ENCODE results near the gene NUBP2. TPM values are rescaled to one million over a fixed set of nuclear protein-coding genes. Genes with fewer than 3 reads are reported as not detected.
A peak's percentile ranks its signal among the peaks of the same experiment; 100 is the strongest.

The NUBP2 gene
- total RNA-seq, 1 donor from 2014 or later: 66.1 TPM

DNA sequence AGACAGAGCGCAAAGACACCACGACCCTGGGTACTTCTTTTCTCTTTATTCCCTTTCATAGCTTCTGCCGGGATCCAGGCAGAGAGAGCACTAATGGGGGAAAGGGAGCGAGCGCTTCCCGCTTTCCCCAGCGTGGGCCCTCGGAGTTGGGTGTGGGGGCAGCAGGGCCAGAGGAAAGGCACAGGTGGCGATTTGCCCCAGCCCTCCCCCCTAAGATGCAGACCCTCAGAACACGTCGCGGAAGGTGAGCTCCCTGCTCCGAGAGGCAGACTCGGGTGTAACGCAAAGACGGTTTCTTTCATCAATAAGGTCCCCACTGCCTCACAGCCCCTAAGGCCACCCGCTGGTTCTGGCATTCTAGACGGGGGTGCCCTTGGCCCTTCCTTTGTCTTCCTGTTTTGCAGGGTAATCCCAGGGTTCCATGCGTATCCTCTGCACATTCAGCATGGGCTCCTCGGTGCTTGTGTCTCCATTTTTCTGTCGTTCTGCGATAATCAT is 10.8 kb upstream of the NUBP2 start:
- H3K4me1 Mint-ChIP-seq (ENCODE audit: low read depth, unreplicated experiment): peaks cover 11% of the 10 kb centered on the region
- H3K27me3 Mint-ChIP-seq (ENCODE audit: unreplicated experiment): peaks cover 18% of the 10 kb centered on the region
- peak overlapping the region; percentile 99 for H3K4me3 Mint-ChIP-seq (ENCODE audit: unreplicated experiment)
- no peak for DNase-seq
- H3K36me3 Mint-ChIP-seq (ENCODE audit: unreplicated experiment): no peaks in the 10 kb centered on the region
- peaks cover 21% of the 10 kb centered on the region for H3K9me3 Mint-ChIP-seq (ENCODE audit: unreplicated experiment)
- TF ChIP-seq CTCF (IDR thresholded peaks at IDR 0.05; ENCODE audit: partially characterized antibody, unreplicated experiment): no peak
- H3K27ac Mint-ChIP-seq (ENCODE audit: unreplicated experiment): peak overlapping the region; percentile 96

DNA sequence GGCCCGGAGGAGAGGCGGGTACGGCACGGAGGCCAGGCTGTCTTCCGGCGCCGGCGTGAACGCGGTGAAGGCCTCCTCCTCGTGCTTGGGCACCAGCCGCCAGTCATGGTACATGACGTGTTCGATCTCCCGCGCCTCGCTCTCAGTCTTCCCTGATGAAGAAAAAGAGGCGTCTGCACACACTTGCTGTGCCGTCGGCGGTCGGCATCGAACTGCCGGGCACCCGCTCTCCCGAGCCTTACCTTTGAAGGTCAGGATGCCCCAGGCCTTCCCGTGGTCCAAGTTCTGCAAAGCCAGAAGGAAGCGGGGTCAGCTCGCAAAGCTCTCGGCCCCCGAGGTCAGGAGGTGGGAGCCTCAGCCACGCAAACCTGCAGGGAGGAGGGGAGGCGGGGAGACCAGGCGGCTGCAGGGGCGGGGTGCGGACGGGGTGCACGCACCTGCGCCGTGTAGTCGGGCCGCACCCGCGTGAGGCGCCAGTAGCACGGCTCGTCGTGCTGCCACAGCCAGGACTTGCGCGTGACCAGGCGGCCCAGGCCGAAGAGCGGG is 10.3 kb upstream of the NUBP2 start, which contains the start of gene EME2:
EME2 (plus strand) TSS at position 449 of the 546 bp plus-strand sequence. CDS start 418 bp downstream, outside the sequence.
- peaks cover 11% of the 10 kb centered on the region for H3K4me1 Mint-ChIP-seq (ENCODE audit: low read depth, unreplicated experiment)
- no peaks in the 10 kb centered on the region for H3K36me3 Mint-ChIP-seq (ENCODE audit: unreplicated experiment)
- peak within 1 kb of the TSS; percentile 99 for H3K4me3 Mint-ChIP-seq (ENCODE audit: unreplicated experiment)
- peaks cover 21% of the 10 kb centered on the region for H3K9me3 Mint-ChIP-seq (ENCODE audit: unreplicated experiment)
- no peak for TF ChIP-seq CTCF (IDR thresholded peaks at IDR 0.05; ENCODE audit: partially characterized antibody, unreplicated experiment)
- peaks cover 15% of the 10 kb centered on the region for H3K27me3 Mint-ChIP-seq (ENCODE audit: unreplicated experiment)
- peak within 1 kb of the TSS; percentile 96 for H3K27ac Mint-ChIP-seq (ENCODE audit: unreplicated experiment)
- DNase-seq: peak; percentile 55

DNA sequence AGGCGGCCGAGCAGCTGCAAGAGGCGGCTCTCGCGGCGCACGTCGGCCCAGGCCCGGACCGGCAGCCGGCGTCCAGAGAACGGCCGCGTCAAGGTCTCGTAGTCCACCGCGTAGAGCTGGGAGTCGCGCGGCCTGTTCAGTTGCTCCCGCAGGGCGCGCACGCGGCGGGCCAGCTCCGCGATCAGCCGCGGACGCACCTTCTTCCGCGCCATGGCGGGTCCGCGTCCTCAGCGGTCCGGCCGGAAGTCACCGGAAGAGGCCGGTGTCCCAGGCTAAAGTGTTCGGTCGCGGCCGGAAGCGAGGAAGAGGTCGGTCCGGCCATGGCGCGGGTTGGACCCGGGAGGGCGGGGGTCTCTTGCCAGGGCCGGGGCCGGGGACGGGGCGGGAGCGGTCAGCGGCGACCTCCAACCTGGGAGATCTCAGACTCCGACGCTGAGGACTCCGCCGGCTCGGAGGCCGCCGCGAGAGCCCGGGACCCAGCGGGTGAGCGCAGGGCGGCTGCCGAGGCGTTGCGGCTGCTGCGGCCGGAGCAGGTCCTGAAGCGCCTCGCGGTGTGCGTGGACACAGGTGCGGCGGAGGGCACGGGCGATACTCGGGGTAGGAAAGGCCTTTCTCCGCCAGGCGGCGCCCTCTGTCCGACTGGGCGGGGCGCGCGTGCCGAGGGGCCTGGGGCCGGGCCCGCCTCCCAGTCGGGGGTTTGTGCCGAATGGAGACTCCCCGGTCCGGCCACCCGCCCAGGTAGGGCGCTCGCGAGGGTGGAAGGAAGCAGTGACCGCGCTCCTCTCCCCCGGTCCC is 9.7 kb upstream of the NUBP2 start, which contains the start of gene MRPS34:
MRPS34 (minus strand) TSS at position 227 of the 795 bp plus-strand sequence; CDS start at position 212, 15 bp downstream.
- Mint-ChIP-seq H3K4me1 (ENCODE audit: low read depth, unreplicated experiment) (peaks cover 11% of the 10 kb centered on the region), H3K9me3 (ENCODE audit: unreplicated experiment) (peaks cover 20% of the 10 kb centered on the region), H3K4me3 (ENCODE audit: unreplicated experiment) (peak within 1 kb of the TSS; percentile 99), H3K27ac (ENCODE audit: unreplicated experiment) (peak within 1 kb of the TSS; percentile 96), H3K27me3 (ENCODE audit: unreplicated experiment) (peaks cover 15% of the 10 kb centered on the region), H3K36me3 (ENCODE audit: unreplicated experiment) (no peaks in the 10 kb centered on the region)
- peak; percentile 91 for DNase-seq
- peak; percentile 97 for TF ChIP-seq CTCF (IDR thresholded peaks at IDR 0.05; ENCODE audit: partially characterized antibody, unreplicated experiment)

DNA sequence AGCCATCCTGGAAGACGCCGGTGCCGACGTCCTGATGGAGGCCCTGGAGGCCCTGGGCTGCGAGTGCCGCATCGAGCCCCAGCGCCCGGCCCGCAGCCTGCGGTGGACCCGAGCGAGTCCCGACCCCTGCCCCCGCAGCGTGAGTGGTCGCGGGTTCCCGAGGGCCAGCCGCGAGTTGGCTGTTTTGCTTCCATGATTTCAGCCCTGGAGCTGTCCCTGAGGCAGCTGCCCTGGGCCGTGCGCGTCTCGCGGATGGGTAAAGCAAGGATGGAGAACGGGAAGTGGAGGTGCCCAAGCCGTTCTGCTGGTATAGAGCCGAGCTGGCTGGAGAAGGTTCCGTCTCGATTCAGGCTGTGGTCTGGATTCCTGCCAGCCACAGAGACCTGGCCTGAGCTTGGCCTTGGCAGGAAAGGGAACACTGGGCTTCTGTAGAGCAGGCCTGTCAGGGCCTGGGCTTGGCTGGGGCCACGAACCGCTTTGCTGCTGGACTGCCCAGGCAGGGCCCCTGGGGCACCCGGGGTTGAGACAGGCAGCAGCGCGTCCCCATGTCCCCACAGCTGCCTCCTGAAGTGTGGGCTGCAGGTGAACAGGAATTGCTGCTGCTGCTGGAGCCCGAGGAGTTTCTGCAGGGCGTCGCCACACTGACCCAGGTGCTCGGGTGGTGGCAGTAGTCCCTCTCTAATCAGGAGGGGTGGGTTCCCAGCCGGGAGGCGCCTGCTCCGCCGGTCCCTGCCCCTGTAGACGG is 8.9 kb upstream of the NUBP2 start:
- no peak for DNase-seq
- Mint-ChIP-seq H3K4me3 (ENCODE audit: unreplicated experiment) (peak overlapping the region; percentile 87), H3K27me3 (ENCODE audit: unreplicated experiment) (peaks cover 18% of the 10 kb centered on the region), H3K4me1 (ENCODE audit: low read depth, unreplicated experiment) (peaks cover 13% of the 10 kb centered on the region), H3K36me3 (ENCODE audit: unreplicated experiment) (no peaks in the 10 kb centered on the region), H3K27ac (ENCODE audit: unreplicated experiment) (peak overlapping the region; percentile 66), H3K9me3 (ENCODE audit: unreplicated experiment) (peaks cover 19% of the 10 kb centered on the region)
- TF ChIP-seq CTCF (IDR thresholded peaks at IDR 0.05; ENCODE audit: partially characterized antibody, unreplicated experiment): peak; percentile 63

All from glutamatergic neuron (in vitro differentiated cells).